NCI-H2107 treated with DMSO at 0.1 percent for 48 hours (cell line): ENCODE data around the gene PCED1A.
"Not testable (repeated sequence)": the region's sequence is repeated elsewhere in the genome, so short reads cannot be mapped to it uniquely, and the experiment has no call there.

Experiments used
- DNase-seq: peaks from one replicate; lab custom pipeline; 2025; ENCODE audit not compliant: unreplicated experiment; lab: John Stamatoyannopoulos, UW

The PCED1A gene

DNA sequence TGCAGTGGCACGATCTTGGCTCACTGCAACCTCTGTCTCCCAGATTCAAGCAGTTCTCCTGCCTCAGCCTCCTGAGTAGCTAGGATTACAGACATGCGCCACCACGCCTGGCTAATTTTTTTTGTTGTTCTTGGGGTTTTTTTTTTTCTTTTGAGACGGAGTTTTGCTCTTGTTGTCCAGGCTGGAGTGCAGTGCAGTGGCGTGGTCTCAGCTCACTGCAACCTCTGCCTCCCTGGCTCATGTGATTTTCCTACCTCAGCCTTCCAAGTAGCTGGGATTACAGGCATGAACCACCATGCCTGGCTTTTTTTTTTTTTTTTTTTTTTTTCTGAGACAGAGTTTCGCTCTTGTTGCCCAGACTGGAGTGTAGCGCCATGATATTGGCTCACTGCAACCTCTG lies 9.2 kb downstream of the PCED1A start:
- DNase-seq, result not testable (repeated sequence)

DNA sequence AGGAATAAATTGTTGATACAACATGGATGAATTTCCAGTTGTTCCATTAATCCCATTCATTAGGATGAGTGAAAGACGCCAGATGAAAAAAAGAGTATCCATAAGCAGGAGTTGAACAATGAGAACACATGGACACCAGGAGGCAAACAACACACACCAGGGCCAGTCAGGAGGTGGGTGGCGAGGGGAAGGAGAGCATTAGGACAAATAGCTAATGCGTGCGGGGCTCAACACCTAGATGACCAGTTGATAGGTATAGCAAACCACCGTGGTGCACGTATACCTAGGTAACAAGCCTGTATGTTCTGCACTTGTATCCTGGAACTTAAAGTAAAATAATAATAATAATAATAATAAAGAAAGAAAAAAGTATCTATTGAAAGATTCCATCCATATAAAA lies 11.1 kb downstream of the PCED1A start:
- no peak for DNase-seq

DNA sequence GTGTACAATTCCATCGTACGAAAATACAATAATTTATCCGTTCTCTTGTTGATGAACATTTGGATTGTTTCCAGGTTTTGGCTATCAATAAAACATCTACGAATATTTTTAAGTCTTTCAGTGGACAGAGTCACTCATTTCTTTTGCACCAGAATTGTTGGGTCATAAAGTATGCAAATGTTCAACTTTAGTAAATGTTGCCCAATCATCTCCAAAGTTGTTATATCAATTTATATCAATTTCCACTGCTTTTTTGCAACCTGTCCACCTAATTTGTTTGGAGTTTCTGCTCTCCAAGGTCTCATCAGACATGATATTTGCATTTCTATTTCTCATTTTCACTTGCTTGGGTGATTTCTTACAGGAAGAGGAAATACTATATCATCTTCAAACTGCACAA lies 13.8 kb downstream of the PCED1A start:
- no peak for DNase-seq

GRCh38 chr20:2825761-2826160 lies 14.7 kb downstream of the PCED1A start:
- no peak for DNase-seq

- DNase-seq, result no peak
Measured at GRCh38 chr20:2822073-2822472, 18.4 kb downstream of the PCED1A start.

DNA sequence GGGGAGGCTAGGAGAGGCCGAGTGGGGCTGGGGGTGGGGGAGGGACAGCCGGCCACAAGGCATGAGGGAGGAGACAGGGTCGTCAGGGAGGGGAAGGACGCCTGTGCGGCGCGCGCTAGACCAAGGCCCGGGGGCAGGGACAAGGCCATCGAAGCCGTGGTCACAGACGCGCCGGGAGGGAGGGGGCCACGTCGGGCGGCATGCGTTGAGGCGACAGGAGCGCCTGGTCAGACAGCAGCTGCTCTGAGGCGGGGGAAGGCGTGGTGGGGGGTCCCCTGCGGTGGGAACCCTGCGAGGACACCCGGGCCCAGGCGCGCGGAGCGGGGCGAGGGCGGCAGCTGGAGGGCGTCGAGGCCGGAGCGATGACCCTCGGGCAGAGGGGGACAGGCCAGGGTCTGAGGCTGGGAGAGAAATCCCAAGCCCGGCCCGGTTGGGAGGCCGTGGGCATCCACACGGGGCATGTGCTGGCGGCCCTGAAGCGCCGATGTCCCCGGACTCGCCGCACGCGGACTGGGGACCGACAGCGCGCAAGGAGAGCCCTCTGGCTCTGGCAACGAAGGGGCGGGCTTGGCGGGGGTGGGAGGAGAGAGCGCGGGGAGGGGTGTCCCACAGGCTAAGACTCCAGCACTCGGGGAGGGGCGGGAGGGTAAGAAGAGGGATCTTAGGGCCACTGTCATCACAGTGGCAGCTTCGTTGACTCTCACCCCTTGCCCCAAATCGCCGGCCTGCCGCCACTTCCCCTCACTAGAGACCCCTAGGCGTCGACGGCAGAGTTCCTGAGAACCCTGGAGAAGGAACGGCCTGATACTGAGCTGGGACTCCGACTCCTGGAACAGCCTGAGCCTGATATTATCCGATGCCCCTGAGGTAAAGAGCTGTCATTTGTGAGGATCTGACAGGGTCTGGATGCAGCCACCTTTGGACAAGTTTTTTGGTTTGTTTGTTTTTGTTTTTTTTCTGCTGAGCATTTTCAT lies 19.3 kb downstream of the PCED1A start:
- DNase-seq, result no peak

GRCh38 chr20:2820084-2820895 lies 20.2 kb downstream of the PCED1A start:
- DNase-seq, result no peak

- DNase-seq, result no peak
Measured at GRCh38 chr20:2817891-2818595, 22.4 kb downstream of the PCED1A start.

- DNase-seq, result no peak
Measured at GRCh38 chr20:2817341-2817726, 23.1 kb downstream of the PCED1A start.

GRCh38 chr20:2816583-2817340 lies 23.7 kb downstream of the PCED1A start:
- no peak for DNase-seq

DNA sequence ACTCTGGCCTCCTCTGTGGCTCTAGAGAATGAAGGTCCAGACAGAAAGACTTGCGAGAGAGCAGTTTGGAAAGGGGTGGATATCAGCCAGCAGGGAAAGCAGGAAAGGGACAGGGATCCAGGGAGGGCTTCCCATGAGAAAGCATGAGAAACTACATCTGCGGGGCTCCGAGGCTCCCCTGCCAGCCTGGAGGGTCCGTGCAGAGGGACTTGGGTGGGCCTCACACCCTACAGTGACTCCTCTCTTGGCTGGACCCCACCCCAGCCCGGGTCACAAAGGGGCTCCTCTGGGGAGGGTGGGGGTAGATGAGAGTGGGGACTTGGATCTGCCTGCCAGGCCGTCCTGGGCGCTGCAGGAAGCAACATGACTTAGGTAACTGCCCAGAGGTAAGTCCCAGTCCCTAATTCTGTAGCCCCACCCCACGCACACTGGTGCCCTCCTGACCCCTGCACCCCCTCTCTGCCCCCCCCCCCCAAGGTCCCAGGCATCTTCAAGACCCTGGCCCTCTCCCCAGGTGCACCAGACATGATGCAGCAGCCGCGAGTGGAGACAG lies 24.3 kb downstream of the PCED1A start, which contains the start of gene TMEM239:
TMEM239 (plus strand) TSS at position 335 of the 553 bp plus-strand sequence; CDS start at position 526, 191 bp downstream.
- no peak for DNase-seq

DNA sequence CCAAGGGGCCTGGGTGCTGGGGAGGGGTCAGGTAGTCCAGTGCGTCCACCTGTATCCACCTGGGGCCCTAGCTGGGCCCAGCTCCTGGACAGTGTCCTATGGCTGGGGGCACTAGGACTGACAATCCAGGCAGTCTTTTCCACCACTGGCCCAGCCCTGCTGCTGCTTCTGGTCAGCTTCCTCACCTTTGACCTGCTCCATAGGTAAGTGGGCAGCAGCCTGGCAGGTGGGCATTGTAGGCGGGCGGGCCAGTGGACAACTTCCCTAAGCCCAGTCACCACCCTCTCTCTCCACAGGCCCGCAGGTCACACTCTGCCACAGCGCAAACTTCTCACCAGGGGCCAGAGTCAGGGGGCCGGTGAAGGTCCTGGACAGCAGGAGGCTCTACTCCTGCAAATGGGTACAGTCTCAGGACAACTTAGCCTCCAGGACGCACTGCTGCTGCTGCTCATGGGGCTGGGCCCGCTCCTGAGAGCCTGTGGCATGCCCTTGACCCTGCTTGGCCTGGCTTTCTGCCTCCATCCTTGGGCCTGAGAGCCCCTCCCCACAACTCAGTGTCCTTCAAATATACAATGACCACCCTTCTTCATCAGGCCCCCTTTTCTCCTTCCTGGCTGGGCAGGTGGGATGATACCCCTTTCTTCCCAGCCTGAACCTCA lies 25.1 kb downstream of the PCED1A start:
- no peak for DNase-seq

- no peak for DNase-seq
Measured at GRCh38 chr20:2814587-2815051, 25.8 kb downstream of the PCED1A start, which contains the start of gene C20orf141. TSS of gene C20orf141 (plus strand) at chr20:2814987. CDS start at chr20:2815185, 198 bp downstream.

- no peak for DNase-seq
Measured at GRCh38 chr20:2814076-2814475, 26.4 kb downstream of the PCED1A start.

GRCh38 chr20:2812189-2812588 lies 28.3 kb downstream of the PCED1A start:
- no peak for DNase-seq

- DNase-seq, result no peak
Measured at GRCh38 chr20:2809690-2810089, 30.8 kb downstream of the PCED1A start.

GRCh38 chr20:2807929-2808328 lies 32.5 kb downstream of the PCED1A start:
- DNase-seq, result not testable (repeated sequence)

GRCh38 chr20:2807019-2807418 lies 33.4 kb downstream of the PCED1A start:
- DNase-seq, result no peak

- no peak for DNase-seq
Measured at GRCh38 chr20:2806351-2806701, 34.1 kb downstream of the PCED1A start.
